ENCODE data around the gene MYCBPAP.
"Not testable (repeated sequence)": the region's sequence is repeated elsewhere in the genome, so short reads cannot be mapped to it uniquely, and the experiment has no call there.

MYCBPAP gene

GRCh38 chr17:50475362-50475761, 32.9 kb upstream of the MYCBPAP start:
- Histone ChIP-seq H3K4me1 (ENCODE audit: control insufficient read depth, low read depth, low read length) (no peaks in the 10 kb centered on the region), H2BK120ac (ENCODE audit: low read depth, low read length) (no peak overlapping the region), H2BK5ac (ENCODE audit: low read length) (no peak overlapping the region), H3K4ac (ENCODE audit: low read depth, low read length) (no peak overlapping the region), H3K18ac (ENCODE audit: low read length) (no peak overlapping the region), H4K8ac (ENCODE audit: low read depth, low read length) (no peak overlapping the region), H3K4me2 (ENCODE audit: low read length) (no peak overlapping the region), H3K23ac (ENCODE audit: low read length) (no peak overlapping the region), H3K79me1 (ENCODE audit: low read length) (no peaks in the 10 kb centered on the region), H3K9ac (ENCODE audit: low read length) (no peak overlapping the region), H3K27me3 (ENCODE audit: insufficient read depth, low read length, poor library complexity) (no peaks in the 10 kb centered on the region), H3K79me2 (ENCODE audit: control insufficient read depth, insufficient read depth, low read length) (no peaks in the 10 kb centered on the region), H3K27ac (ENCODE audit: low read depth, low read length) (no peak overlapping the region), H2BK15ac (replicated peaks; ENCODE audit: low read depth) (no peak overlapping the region), H2AK5ac (ENCODE audit: low read length) (no peak overlapping the region), H3K36me3 (ENCODE audit: control insufficient read depth, insufficient read depth, low read length) (no peaks in the 10 kb centered on the region), H3K56ac (ENCODE audit: low read length) (no peak overlapping the region), H4K5ac (ENCODE audit: low read length) (no peak overlapping the region), H3K4me3 (ENCODE audit: low read length) (no peak overlapping the region)
- DNase-seq, result no peak
- no CpG with 5 or more reads among the region's 4 CpGs for WGBS (ENCODE audit: extremely low coverage, insufficient coverage, low lambda C conversion rate)

GRCh38 chr17:50475775-50476544, 32.3 kb upstream of the MYCBPAP start:
- not testable (repeated sequence) for H2BK15ac ChIP-seq (replicated peaks; ENCODE audit: low read depth); H3K79me2 ChIP-seq (ENCODE audit: control insufficient read depth, insufficient read depth, low read length); H3K4me3 ChIP-seq (ENCODE audit: low read length); H3K27me3 ChIP-seq (ENCODE audit: insufficient read depth, low read length, poor library complexity); H2BK5ac ChIP-seq (ENCODE audit: low read length); H3K9ac ChIP-seq (ENCODE audit: low read length); H3K4me2 ChIP-seq (ENCODE audit: low read length); H4K5ac ChIP-seq (ENCODE audit: low read length); DNase-seq; H4K8ac ChIP-seq (ENCODE audit: low read depth, low read length); H3K4me1 ChIP-seq (ENCODE audit: control insufficient read depth, low read depth, low read length); H2AK5ac ChIP-seq (ENCODE audit: low read length); H3K56ac ChIP-seq (ENCODE audit: low read length); H3K23ac ChIP-seq (ENCODE audit: low read length); H2BK120ac ChIP-seq (ENCODE audit: low read depth, low read length); H3K79me1 ChIP-seq (ENCODE audit: low read length); H3K4ac ChIP-seq (ENCODE audit: low read depth, low read length); H3K27ac ChIP-seq (ENCODE audit: low read depth, low read length); H3K36me3 ChIP-seq (ENCODE audit: control insufficient read depth, insufficient read depth, low read length); H3K18ac ChIP-seq (ENCODE audit: low read length)
- no CpG with 5 or more reads among the region's 33 CpGs for WGBS (ENCODE audit: extremely low coverage, insufficient coverage, low lambda C conversion rate)

- no CpG with 5 or more reads among the region's 18 CpGs for WGBS (ENCODE audit: extremely low coverage, insufficient coverage, low lambda C conversion rate)
- no peak overlapping the region for H3K18ac ChIP-seq (ENCODE audit: low read length)
- no peaks in the 10 kb centered on the region for H3K4me1 ChIP-seq (ENCODE audit: control insufficient read depth, low read depth, low read length)
- no peak overlapping the region for H2AK5ac ChIP-seq (ENCODE audit: low read length)
- H4K8ac ChIP-seq (ENCODE audit: low read depth, low read length), result no peak overlapping the region
- H3K27me3 ChIP-seq (ENCODE audit: insufficient read depth, low read length, poor library complexity), result no peaks in the 10 kb centered on the region
- no peak overlapping the region for H3K27ac ChIP-seq (ENCODE audit: low read depth, low read length)
- no peak overlapping the region for H4K5ac ChIP-seq (ENCODE audit: low read length)
- no peak overlapping the region for H3K23ac ChIP-seq (ENCODE audit: low read length)
- H3K79me2 ChIP-seq (ENCODE audit: control insufficient read depth, insufficient read depth, low read length), result no peaks in the 10 kb centered on the region
- H3K79me1 ChIP-seq (ENCODE audit: low read length), result no peaks in the 10 kb centered on the region
- no peak overlapping the region for H3K56ac ChIP-seq (ENCODE audit: low read length)
- no peak for DNase-seq
- H2BK15ac ChIP-seq (replicated peaks; ENCODE audit: low read depth), result no peak overlapping the region
- no peak overlapping the region for H3K4me3 ChIP-seq (ENCODE audit: low read length)
- no peak overlapping the region for H3K4ac ChIP-seq (ENCODE audit: low read depth, low read length)
- H3K9ac ChIP-seq (ENCODE audit: low read length), result no peak overlapping the region
- H2BK120ac ChIP-seq (ENCODE audit: low read depth, low read length), result no peak overlapping the region
- no peak overlapping the region for H2BK5ac ChIP-seq (ENCODE audit: low read length)
- H3K36me3 ChIP-seq (ENCODE audit: control insufficient read depth, insufficient read depth, low read length), result no peaks in the 10 kb centered on the region
- no peak overlapping the region for H3K4me2 ChIP-seq (ENCODE audit: low read length)
These were observed 31.5 kb upstream of the MYCBPAP start for GRCh38 chr17:50476545-50477315.

GRCh38 chr17:50477976-50478375, 30.3 kb upstream of the MYCBPAP start:
- Histone ChIP-seq H3K27ac (ENCODE audit: low read depth, low read length) (no peak overlapping the region), H3K4me2 (ENCODE audit: low read length) (peak overlapping the region; percentile 56), H3K79me1 (ENCODE audit: low read length) (no peaks in the 10 kb centered on the region), H3K4ac (ENCODE audit: low read depth, low read length) (no peak overlapping the region), H4K8ac (ENCODE audit: low read depth, low read length) (no peak overlapping the region), H4K5ac (ENCODE audit: low read length) (no peak overlapping the region), H2AK5ac (ENCODE audit: low read length) (no peak overlapping the region), H3K18ac (ENCODE audit: low read length) (no peak overlapping the region), H2BK120ac (ENCODE audit: low read depth, low read length) (no peak overlapping the region), H3K4me1 (ENCODE audit: control insufficient read depth, low read depth, low read length) (no peaks in the 10 kb centered on the region), H3K79me2 (ENCODE audit: control insufficient read depth, insufficient read depth, low read length) (no peaks in the 10 kb centered on the region), H3K4me3 (ENCODE audit: low read length) (no peak overlapping the region), H3K36me3 (ENCODE audit: control insufficient read depth, insufficient read depth, low read length) (no peaks in the 10 kb centered on the region), H2BK15ac (replicated peaks; ENCODE audit: low read depth) (no peak overlapping the region), H3K56ac (ENCODE audit: low read length) (peak overlapping the region; percentile 63), H3K27me3 (ENCODE audit: insufficient read depth, low read length, poor library complexity) (no peaks in the 10 kb centered on the region), H3K9ac (ENCODE audit: low read length) (peak overlapping the region; percentile 52), H3K23ac (ENCODE audit: low read length) (no peak overlapping the region), H2BK5ac (ENCODE audit: low read length) (no peak overlapping the region)
- no CpG with 5 or more reads among the region's 7 CpGs for WGBS (ENCODE audit: extremely low coverage, insufficient coverage, low lambda C conversion rate)
- DNase-seq, result no peak

GRCh38 chr17:50478391-50479381, 29.6 kb upstream of the MYCBPAP start, which contains the start of gene RSAD1:
Gene RSAD1, plus strand, starts transcription at chr17:50478860. Its CDS starts 25 bp downstream, at chr17:50478885.
- H4K8ac ChIP-seq (ENCODE audit: low read depth, low read length), result no peak within 1 kb of the TSS
- H3K4me3 ChIP-seq (ENCODE audit: low read length), result peak within 1 kb of the TSS; percentile 27
- H3K79me1 ChIP-seq (ENCODE audit: low read length), result no peaks in the 10 kb centered on the region
- peak within 1 kb of the TSS; percentile 63 for H3K56ac ChIP-seq (ENCODE audit: low read length)
- no peak within 1 kb of the TSS for H3K4ac ChIP-seq (ENCODE audit: low read depth, low read length)
- no peak within 1 kb of the TSS for H2BK15ac ChIP-seq (replicated peaks; ENCODE audit: low read depth)
- no peaks in the 10 kb centered on the region for H3K4me1 ChIP-seq (ENCODE audit: control insufficient read depth, low read depth, low read length)
- H3K27me3 ChIP-seq (ENCODE audit: insufficient read depth, low read length, poor library complexity), result no peaks in the 10 kb centered on the region
- H3K4me2 ChIP-seq (ENCODE audit: low read length), result peak within 1 kb of the TSS; percentile 56
- peak within 1 kb of the TSS; percentile 71 for H3K18ac ChIP-seq (ENCODE audit: low read length)
- no CpG with 5 or more reads among the region's 75 CpGs for WGBS (ENCODE audit: extremely low coverage, insufficient coverage, low lambda C conversion rate)
- H2BK5ac ChIP-seq (ENCODE audit: low read length), result no peak within 1 kb of the TSS
- H3K79me2 ChIP-seq (ENCODE audit: control insufficient read depth, insufficient read depth, low read length), result no peaks in the 10 kb centered on the region
- no peak within 1 kb of the TSS for H3K23ac ChIP-seq (ENCODE audit: low read length)
- no peak within 1 kb of the TSS for H2AK5ac ChIP-seq (ENCODE audit: low read length)
- peak; percentile 96 for DNase-seq
- H3K27ac ChIP-seq (ENCODE audit: low read depth, low read length), result peak within 1 kb of the TSS; percentile 65
- no peaks in the 10 kb centered on the region for H3K36me3 ChIP-seq (ENCODE audit: control insufficient read depth, insufficient read depth, low read length)
- peak within 1 kb of the TSS; percentile 52 for H3K9ac ChIP-seq (ENCODE audit: low read length)
- H2BK120ac ChIP-seq (ENCODE audit: low read depth, low read length), result no peak within 1 kb of the TSS
- H4K5ac ChIP-seq (ENCODE audit: low read length), result no peak within 1 kb of the TSS
